Left lung (tissue), 14 donors: ENCODE data around the gene ALX3. TPM values are rescaled to one million over a fixed set of nuclear protein-coding genes. Genes with fewer than 3 reads are reported as not detected.

Experiments used
- ATAC-seq: fragments of 200-7000 bp; cut with Tn5 transposase; one replicate; pipeline ENCODE4 v1.9.1; 2020; ENCODE audit warnings: moderate library complexity
- DNase-seq, 4 donors: peaks; one replicate each; pipeline ENCODE4 v3.0.0-alpha.2; 2013 to 2020
- H3K27ac ChIP-seq, 2 donors: fragments of 200-600 bp; sonication (generic) in 1 of 2; one replicate each; pipeline versions ENCODE4 v1.5.0 to v1.8.0; 2020 to 2021
- H3K27me3 ChIP-seq, 2 donors: fragments of 200-600 bp; sonication (generic) in 1 of 2; one replicate each; pipeline versions ENCODE4 v1.5.0 to v1.8.0; 2020 to 2021
- H3K36me3 ChIP-seq, 2 donors: fragments of 200-600 bp; sonication (generic) in 1 of 2; one replicate each; pipeline versions ENCODE4 v1.5.0 to v1.8.0; 2020 to 2021
- H3K4me1 ChIP-seq, 2 donors: fragments of 200-600 bp; one replicate each; pipeline ENCODE4 v1.8.0; 2021
- H3K4me3 ChIP-seq, 2 donors: fragments of 200-600 bp; sonication (generic) in 1 of 2; one replicate each; pipeline versions ENCODE4 v1.5.0 to v1.8.0; 2020 to 2021; ENCODE audit warnings: mild to moderate bottlenecking in 1 of 2
- H3K9me3 ChIP-seq, 2 donors: fragments of 200-600 bp; sonication (generic) in 1 of 2; one replicate each; pipeline versions ENCODE4 v1.5.0 to v1.8.0; 2020 to 2021
- intact Hi-C, 2 donors: fragments of 100-400 bp; cut with DNase I; formaldehyde crosslinking; loops; one replicate each; pipeline versions ENCODE4 v1.11.2 to v1.14.2; 2022
- long read RNA-seq, 12 donors: library from polyadenylated mRNA in 2 of 12; unstranded in 2 of 12; transcript quantifications; one replicate each; pipeline ENCODE4 v2.0.0 and lab custom pipeline, GENCODE V29; 2019 to 2026
- polyA plus RNA-seq, 6 donors: library from polyadenylated mRNA; unstranded; fragments of 120-200 nt; gene quantifications; one replicate each; pipeline ENCODE4 v1.2.1, GENCODE V29; 2013; ENCODE audit not compliant: insufficient read length in 6 of 6
- total RNA-seq, 2 donors: library from RNA; stranded (reverse); fragmentation: NEBNext Ultra II Directional; extraction: Animal tissue kit (Norgen Biotek cat#: 25700); gene quantifications; one replicate each; pipeline ENCODE4 v1.2.1, GENCODE V29; 2021
- TF ChIP-seq, protein P1 (sequence below), 2 donors: fragments of 200-600 bp; sonication (generic) in 1 of 2; IDR thresholded peaks; one replicate each; pipeline versions ENCODE4 v1.5.0 to v1.8.0; 2021; ENCODE audit warnings: antibody characterized with exemption in 2 of 2
- donor health status: DM: no; HTN: yes; CAD: no.
- donor health status: DM: no; HTN: no; CAD: no.

The ALX3 gene
- total RNA-seq, result not detected
- not detected for polyA plus RNA-seq
- long read RNA-seq, donor 1, partial matches to known transcripts, result 9 of 9 reads
- long read RNA-seq, donor 1, other reads (novel, unspliced or antisense), result 0 of 9 reads
- long read RNA-seq, donor 2, result 0 reads
- long read RNA-seq, donor 3, result 0 reads
- long read RNA-seq, donor 4, result 0 reads
- long read RNA-seq, donor 5, result 0 reads
- long read RNA-seq, donor 6, result 0 reads
- long read RNA-seq, donor 7, result 0 reads
- long read RNA-seq, donor 8, partial matches to known transcripts, result 26 of 26 reads
- long read RNA-seq, donor 8, other reads (novel, unspliced or antisense), result 0 of 26 reads
- long read RNA-seq, donor 9, result 0 reads
- long read RNA-seq, donor 10, result 0 reads
- long read RNA-seq, donor 11, result 0 reads
- long read RNA-seq, donor 12, result 0 reads

- no peak within 1 kb of the TSS for H3K4me3 ChIP-seq
Observed at GRCh38 chr1:110070671-110071242, at the start of gene ALX3. Gene ALX3, minus strand, starts transcription at chr1:110070672. Its CDS starts 60 bp downstream, at chr1:110070612.

DNA sequence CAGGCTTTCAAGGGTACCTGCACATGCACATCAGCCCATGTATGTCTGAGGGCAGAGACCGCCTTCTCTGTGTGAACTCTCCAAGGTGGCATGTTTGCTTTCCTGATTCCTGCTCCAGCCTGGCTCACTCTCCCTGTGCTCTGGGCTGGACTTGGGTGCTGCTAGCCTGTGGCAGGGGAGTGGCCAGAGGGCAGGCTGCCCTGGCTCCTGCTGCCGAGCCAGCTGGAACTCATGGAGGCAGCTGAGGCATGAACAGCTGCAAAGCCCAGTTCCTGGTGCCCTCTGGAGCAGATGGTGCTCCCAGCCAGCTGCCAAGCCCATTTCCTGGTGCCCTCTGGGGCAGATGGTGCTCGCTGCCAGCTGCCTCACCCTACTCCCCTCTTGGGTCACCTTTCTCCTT lies 49.4 kb upstream of the ALX3 start:
- Histone ChIP-seq H3K4me1 (no peaks in the 10 kb centered on the region), H3K36me3 (no peaks in the 10 kb centered on the region), H3K27me3 (peaks cover 0 to 40% of the 10 kb centered on the region in 2 donors), H3K27ac (no peak overlapping the region), H3K9me3 (peaks cover 0 to 2% of the 10 kb centered on the region in 2 donors), H3K4me3 (no peak overlapping the region)
- TF ChIP-seq, protein P1, sequence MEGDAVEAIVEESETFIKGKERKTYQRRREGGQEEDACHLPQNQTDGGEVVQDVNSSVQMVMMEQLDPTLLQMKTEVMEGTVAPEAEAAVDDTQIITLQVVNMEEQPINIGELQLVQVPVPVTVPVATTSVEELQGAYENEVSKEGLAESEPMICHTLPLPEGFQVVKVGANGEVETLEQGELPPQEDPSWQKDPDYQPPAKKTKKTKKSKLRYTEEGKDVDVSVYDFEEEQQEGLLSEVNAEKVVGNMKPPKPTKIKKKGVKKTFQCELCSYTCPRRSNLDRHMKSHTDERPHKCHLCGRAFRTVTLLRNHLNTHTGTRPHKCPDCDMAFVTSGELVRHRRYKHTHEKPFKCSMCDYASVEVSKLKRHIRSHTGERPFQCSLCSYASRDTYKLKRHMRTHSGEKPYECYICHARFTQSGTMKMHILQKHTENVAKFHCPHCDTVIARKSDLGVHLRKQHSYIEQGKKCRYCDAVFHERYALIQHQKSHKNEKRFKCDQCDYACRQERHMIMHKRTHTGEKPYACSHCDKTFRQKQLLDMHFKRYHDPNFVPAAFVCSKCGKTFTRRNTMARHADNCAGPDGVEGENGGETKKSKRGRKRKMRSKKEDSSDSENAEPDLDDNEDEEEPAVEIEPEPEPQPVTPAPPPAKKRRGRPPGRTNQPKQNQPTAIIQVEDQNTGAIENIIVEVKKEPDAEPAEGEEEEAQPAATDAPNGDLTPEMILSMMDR (IDR thresholded peaks at IDR 0.05), result no peak
- no peak for DNase-seq
- no peak for ATAC-seq
- intact Hi-C loops, result no loop called here

More at GRCh38 chr1:110070671-110071242, at the start of gene ALX3:
- Histone ChIP-seq H3K4me1 (peaks cover 15 to 34% of the 10 kb centered on the region in 2 donors), H3K36me3 (no peaks in the 10 kb centered on the region), H3K27me3 (peaks cover 62 to 83% of the 10 kb centered on the region in 2 donors), H3K9me3 (no peaks in the 10 kb centered on the region), H3K27ac (no peak within 1 kb of the TSS)
- intact Hi-C loops, result no loop called here
- DNase-seq (no peak), ATAC-seq (no peak)
- TF ChIP-seq, protein P1 (IDR thresholded peaks at IDR 0.05), result no peak

GRCh38 chr1:110118636-110119396 lies 48.3 kb upstream of the ALX3 start:
- no peak overlapping the region for H3K27ac ChIP-seq
- peaks cover 0 to 50% of the 10 kb centered on the region in 2 donors for H3K27me3 ChIP-seq
- intact Hi-C loops, result no loop called here
- ATAC-seq (no peak), DNase-seq (no peak)
- TF ChIP-seq, protein P1 (IDR thresholded peaks at IDR 0.05), result no peak
- H3K9me3 ChIP-seq, result no peaks in the 10 kb centered on the region
- no peak overlapping the region for H3K4me3 ChIP-seq
- no peaks in the 10 kb centered on the region for H3K4me1 ChIP-seq
- H3K36me3 ChIP-seq, result no peaks in the 10 kb centered on the region

GRCh38 chr1:110114784-110115183 lies 44.3 kb upstream of the ALX3 start:
- peaks cover 0 to 65% of the 10 kb centered on the region in 2 donors for H3K27me3 ChIP-seq
- H3K27ac ChIP-seq, result no peak overlapping the region
- DNase-seq, result no peak
- no peaks in the 10 kb centered on the region for H3K36me3 ChIP-seq
- H3K4me1 ChIP-seq, result no peaks in the 10 kb centered on the region
- no peak for ATAC-seq
- no peak overlapping the region for H3K4me3 ChIP-seq
- intact Hi-C loops, result no loop called here
- no peaks in the 10 kb centered on the region for H3K9me3 ChIP-seq
- TF ChIP-seq, protein P1 (IDR thresholded peaks at IDR 0.05), result no peak

- ATAC-seq (no peak), DNase-seq (no peak)
- intact Hi-C loops, result no loop called here
- TF ChIP-seq, protein P1 (IDR thresholded peaks at IDR 0.05), result no peak
- Histone ChIP-seq H3K27ac (no peak overlapping the region), H3K27me3 (peaks cover 0 to 62% of the 10 kb centered on the region in 2 donors), H3K36me3 (no peaks in the 10 kb centered on the region), H3K9me3 (no peaks in the 10 kb centered on the region), H3K4me3 (no peak overlapping the region), H3K4me1 (no peaks in the 10 kb centered on the region)
Observed at GRCh38 chr1:110114173-110114572, 43.7 kb upstream of the ALX3 start.
